MM.1S (cell line): ENCODE data around the gene KIF9.
"Not testable (repeated sequence)": the region's sequence is repeated elsewhere in the genome, so short reads cannot be mapped to it uniquely, and the experiment has no call there.

Experiments
- EZH2phosphoT487 ChIP-seq: fragments of 300-600 bp; sonication (generic); IDR thresholded peaks from 2 replicates; pipeline ENCODE4 v1.6.1; 2018; ENCODE audit warnings: antibody characterized with exemption, low read length
- TF ChIP-seq, protein P1 (sequence below): fragments of 300-600 bp; sonication (generic); IDR thresholded peaks from 2 replicates; pipeline ENCODE4 v1.5.1; 2016; ENCODE audit warnings: antibody characterized with exemption, low read length, mixed read lengths

DNA sequence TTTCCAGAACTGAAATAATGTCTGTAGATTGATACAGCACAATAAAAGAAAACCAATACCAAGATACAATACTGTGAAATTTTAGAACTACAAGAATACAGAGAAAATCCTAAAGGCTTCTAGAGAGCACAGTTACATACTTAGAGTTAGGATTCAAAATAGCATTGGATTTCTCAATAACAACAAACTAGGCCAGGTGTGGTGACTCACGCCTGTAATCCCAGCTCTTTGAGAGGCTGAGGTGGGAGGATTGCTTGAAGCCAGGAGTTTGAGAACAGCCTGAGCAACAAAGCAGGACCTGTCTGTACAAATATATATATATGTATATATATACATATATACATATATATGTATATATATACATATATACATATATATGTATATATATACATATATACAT is 33.6 kb upstream of the KIF9 start:
- TF ChIP-seq, protein P1, sequence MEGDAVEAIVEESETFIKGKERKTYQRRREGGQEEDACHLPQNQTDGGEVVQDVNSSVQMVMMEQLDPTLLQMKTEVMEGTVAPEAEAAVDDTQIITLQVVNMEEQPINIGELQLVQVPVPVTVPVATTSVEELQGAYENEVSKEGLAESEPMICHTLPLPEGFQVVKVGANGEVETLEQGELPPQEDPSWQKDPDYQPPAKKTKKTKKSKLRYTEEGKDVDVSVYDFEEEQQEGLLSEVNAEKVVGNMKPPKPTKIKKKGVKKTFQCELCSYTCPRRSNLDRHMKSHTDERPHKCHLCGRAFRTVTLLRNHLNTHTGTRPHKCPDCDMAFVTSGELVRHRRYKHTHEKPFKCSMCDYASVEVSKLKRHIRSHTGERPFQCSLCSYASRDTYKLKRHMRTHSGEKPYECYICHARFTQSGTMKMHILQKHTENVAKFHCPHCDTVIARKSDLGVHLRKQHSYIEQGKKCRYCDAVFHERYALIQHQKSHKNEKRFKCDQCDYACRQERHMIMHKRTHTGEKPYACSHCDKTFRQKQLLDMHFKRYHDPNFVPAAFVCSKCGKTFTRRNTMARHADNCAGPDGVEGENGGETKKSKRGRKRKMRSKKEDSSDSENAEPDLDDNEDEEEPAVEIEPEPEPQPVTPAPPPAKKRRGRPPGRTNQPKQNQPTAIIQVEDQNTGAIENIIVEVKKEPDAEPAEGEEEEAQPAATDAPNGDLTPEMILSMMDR, result not testable (repeated sequence)
- not testable (repeated sequence) for TF ChIP-seq EZH2phosphoT487
